KMS-11 (cell line): ENCODE measurements around the gene RS1.

Experiments
- H2AFZ ChIP-seq: fragments of 200-600 bp; sonication (generic); 2 replicates; pipeline ENCODE4 v1.6.1; 2016; ENCODE audit warnings: antibody characterized with exemption, mixed run types, low read depth
- H3K27ac ChIP-seq: fragments of 200-600 bp; sonication (generic); 2 replicates; pipeline ENCODE4 v1.6.1; 2016; ENCODE audit warnings: mild to moderate bottlenecking, mixed run types
- H3K27me3 ChIP-seq: fragments of 200-600 bp; sonication (generic); 2 replicates; pipeline ENCODE4 v1.6.1; 2017; ENCODE audit warnings: mild to moderate bottlenecking, low read depth, mixed run types, moderate library complexity; ENCODE audit not compliant: insufficient read depth
- H3K36me3 ChIP-seq: fragments of 200-600 bp; sonication (generic); 2 replicates; pipeline ENCODE4 v1.6.1; 2017; ENCODE audit warnings: mild to moderate bottlenecking, mixed run types; ENCODE audit not compliant: insufficient read depth
- H3K4me1 ChIP-seq: fragments of 200-600 bp; sonication (generic); 2 replicates; pipeline ENCODE4 v1.6.1; 2016; ENCODE audit warnings: mild to moderate bottlenecking, low read depth, mixed run types; ENCODE audit not compliant: poor library complexity, severe bottlenecking
- H3K4me2 ChIP-seq: fragments of 200-600 bp; sonication (generic); 2 replicates; pipeline ENCODE4 v1.7.0; 2016; ENCODE audit warnings: mild to moderate bottlenecking, mixed run types
- H3K4me3 ChIP-seq: fragments of 200-600 bp; sonication (generic); IDR thresholded peaks from 2 replicates; pipeline ENCODE4 v1.6.1; 2017; ENCODE audit warnings: low read depth, low read length, mixed read lengths; ENCODE audit not compliant: insufficient read depth
- H3K79me2 ChIP-seq: fragments of 200-600 bp; sonication (generic); 2 replicates; pipeline ENCODE4 v1.6.1; 2016; ENCODE audit warnings: low read depth, mixed run types; ENCODE audit not compliant: insufficient read depth
- H3K9ac ChIP-seq: fragments of 200-600 bp; sonication (generic); 2 replicates; pipeline ENCODE4 v1.6.1; 2016; ENCODE audit warnings: mild to moderate bottlenecking, mixed run types
- H4K20me1 ChIP-seq: fragments of 200-600 bp; sonication (generic); 2 replicates; pipeline ENCODE4 v1.6.1; 2016; ENCODE audit warnings: mild to moderate bottlenecking, mixed run types; ENCODE audit not compliant: insufficient read depth
- CTCF ChIP-seq: fragments of 200-600 bp; sonication (generic); conservative IDR thresholded peaks from 2 replicates; pipeline ENCODE4 v1.6.1; 2017; ENCODE audit warnings: low read depth, mild to moderate bottlenecking, antibody characterized with exemption, low read length, moderate library complexity, mixed read lengths

Gene RS1

GRCh38 chrX:18630934-18631333 lies 41.0 kb downstream of the RS1 start:
- H2AFZ ChIP-seq = no peak overlapping the region
- H3K4me1 ChIP-seq = no peaks in the 10 kb centered on the region
- no peaks in the 10 kb centered on the region for H3K27me3 ChIP-seq
- no peaks in the 10 kb centered on the region for H3K79me2 ChIP-seq
- H3K4me2 ChIP-seq = no peak overlapping the region
- no peaks in the 10 kb centered on the region for H3K36me3 ChIP-seq
- H4K20me1 ChIP-seq = no peaks in the 10 kb centered on the region
- no peak for TF ChIP-seq CTCF
- no peak overlapping the region for H3K4me3 ChIP-seq
- H3K9ac ChIP-seq = no peak overlapping the region
- H3K27ac ChIP-seq = no peak overlapping the region

- Histone ChIP-seq H3K9ac (no peak overlapping the region), H3K79me2 (no peaks in the 10 kb centered on the region), H3K27me3 (no peaks in the 10 kb centered on the region), H3K36me3 (no peaks in the 10 kb centered on the region), H2AFZ (no peak overlapping the region), H3K4me1 (peaks cover 14% of the 10 kb centered on the region), H3K27ac (no peak overlapping the region), H4K20me1 (no peaks in the 10 kb centered on the region), H3K4me2 (no peak overlapping the region), H3K4me3 (no peak overlapping the region)
- no peak for TF ChIP-seq CTCF
These were observed 47.3 kb downstream of the RS1 start for GRCh38 chrX:18624599-18624998.

- no peak overlapping the region for H3K4me3 ChIP-seq
- no peak overlapping the region for H3K4me2 ChIP-seq
- H3K27ac ChIP-seq = no peak overlapping the region
- no peaks in the 10 kb centered on the region for H3K79me2 ChIP-seq
- H3K9ac ChIP-seq = no peak overlapping the region
- H3K27me3 ChIP-seq = no peaks in the 10 kb centered on the region
- H3K36me3 ChIP-seq = no peaks in the 10 kb centered on the region
- H2AFZ ChIP-seq = no peak overlapping the region
- H4K20me1 ChIP-seq = no peaks in the 10 kb centered on the region
- peaks cover 14% of the 10 kb centered on the region for H3K4me1 ChIP-seq
- TF ChIP-seq CTCF = no peak
These were observed 51.6 kb downstream of the RS1 start for GRCh38 chrX:18620349-18620748.

GRCh38 chrX:18619288-18619687 lies 52.6 kb downstream of the RS1 start:
- Histone ChIP-seq H3K27me3 (no peaks in the 10 kb centered on the region), H3K4me3 (no peak overlapping the region), H4K20me1 (no peaks in the 10 kb centered on the region), H2AFZ (no peak overlapping the region), H3K4me2 (no peak overlapping the region), H3K27ac (no peak overlapping the region), H3K36me3 (no peaks in the 10 kb centered on the region), H3K9ac (no peak overlapping the region), H3K79me2 (no peaks in the 10 kb centered on the region), H3K4me1 (peaks cover 14% of the 10 kb centered on the region)
- TF ChIP-seq CTCF = no peak

GRCh38 chrX:18617407-18617750 lies 54.5 kb downstream of the RS1 start:
- no peak overlapping the region for H3K4me3 ChIP-seq
- no peak overlapping the region for H3K27ac ChIP-seq
- no peak overlapping the region for H2AFZ ChIP-seq
- TF ChIP-seq CTCF = no peak
- no peak overlapping the region for H3K9ac ChIP-seq
- H3K79me2 ChIP-seq = no peaks in the 10 kb centered on the region
- no peaks in the 10 kb centered on the region for H3K27me3 ChIP-seq
- no peak overlapping the region for H3K4me2 ChIP-seq
- H4K20me1 ChIP-seq = no peaks in the 10 kb centered on the region
- H3K36me3 ChIP-seq = no peaks in the 10 kb centered on the region
- H3K4me1 ChIP-seq = peaks cover 14% of the 10 kb centered on the region
